Cerebellar nuclear complex (tissue), 1 donor: ENCODE data around the gene CTNS.

Experiments used
- DNase-seq, 2 experiments: peaks; one replicate each; lab custom pipeline; 2025; lab: John Stamatoyannopoulos, UW

Gene CTNS

GRCh38 chr17:3659541-3660111, 23.1 kb downstream of the CTNS start:
- DNase-seq = no peak

- DNase-seq = no peak
Observed at GRCh38 chr17:3660311-3660891, 23.8 kb downstream of the CTNS start.

- DNase-seq = no peak
Observed at GRCh38 chr17:3663102-3664011, 26.8 kb downstream of the CTNS start.

GRCh38 chr17:3665834-3666233, 29.3 kb downstream of the CTNS start:
- no peak for DNase-seq

GRCh38 chr17:3666516-3666915, 30.0 kb downstream of the CTNS start:
- no peak for DNase-seq

GRCh38 chr17:3667366-3668278, 31.1 kb downstream of the CTNS start:
- DNase-seq = no peak

GRCh38 chr17:3668279-3669084, 31.9 kb downstream of the CTNS start, which contains the start of the genes EMC6 and TAX1BP3:
TSS of gene EMC6 (plus strand) at chr17:3668812. CDS start at chr17:3669147, 335 bp downstream.
TSS of gene TAX1BP3 (minus strand) at chr17:3668578. CDS start at chr17:3668526, 52 bp downstream.
- peak; percentile 73 to 98 for DNase-seq

- no peak for DNase-seq
Observed at GRCh38 chr17:3669085-3669347, 32.5 kb downstream of the CTNS start.

GRCh38 chr17:3669548-3669947, 33.0 kb downstream of the CTNS start:
- no peak for DNase-seq

GRCh38 chr17:3672571-3672970, 36.0 kb downstream of the CTNS start:
- no peak for DNase-seq

- no peak for DNase-seq
Observed at GRCh38 chr17:3675886-3676285, 39.3 kb downstream of the CTNS start.

- DNase-seq = no peak
Observed at GRCh38 chr17:3678095-3678820, 41.7 kb downstream of the CTNS start.

- DNase-seq = no peak
Observed at GRCh38 chr17:3678821-3679530, 42.4 kb downstream of the CTNS start.

- DNase-seq = no peak
Observed at GRCh38 chr17:3679531-3680126, 43.1 kb downstream of the CTNS start.

GRCh38 chr17:3681057-3681456, 44.5 kb downstream of the CTNS start:
- DNase-seq = no peak

GRCh38 chr17:3681565-3681964, 45.0 kb downstream of the CTNS start:
- no peak for DNase-seq

- DNase-seq = no peak
Observed at GRCh38 chr17:3682033-3682432, 45.5 kb downstream of the CTNS start.

- DNase-seq = no peak
Observed at GRCh38 chr17:3683054-3683511, 46.5 kb downstream of the CTNS start.

GRCh38 chr17:3685174-3685573, 48.6 kb downstream of the CTNS start:
- no peak for DNase-seq
